ENCODE data around the gene ZNF107.

GRCh38 chr7:64636386-64636785 lies 29.5 kb upstream of the ZNF107 start:
- peak; percentile 71 for TF ChIP-seq CTCF (conservative IDR thresholded peaks at IDR 0.05; ENCODE audit: low read length)
- no peak for TF ChIP-seq EZH2phosphoT487 (IDR thresholded peaks at IDR 0.05; ENCODE audit: borderline replicate concordance)

All from Loucy (cell line).